Tongue (tissue), 2 donors: ENCODE results near the gene IQGAP2. TPM values are rescaled to one million over a fixed set of nuclear protein-coding genes. Genes with fewer than 3 reads are reported as not detected.
"Not testable (repeated sequence)": the region's sequence is repeated elsewhere in the genome, so short reads cannot be mapped to it uniquely, and the experiment has no call there.

Experiments
- DNase-seq: peaks from one replicate; pipeline ENCODE4 v3.0.0-alpha.2; 2015
- total RNA-seq: library from RNA; depleted of rRNA; stranded (reverse); fragments of >200 nt; gene quantifications from one replicate; pipeline ENCODE4 v1.2.3, GENCODE V29; 2014

The IQGAP2 gene
- total RNA-seq, 1 donor from 2014 or later: 32.8 TPM

DNA sequence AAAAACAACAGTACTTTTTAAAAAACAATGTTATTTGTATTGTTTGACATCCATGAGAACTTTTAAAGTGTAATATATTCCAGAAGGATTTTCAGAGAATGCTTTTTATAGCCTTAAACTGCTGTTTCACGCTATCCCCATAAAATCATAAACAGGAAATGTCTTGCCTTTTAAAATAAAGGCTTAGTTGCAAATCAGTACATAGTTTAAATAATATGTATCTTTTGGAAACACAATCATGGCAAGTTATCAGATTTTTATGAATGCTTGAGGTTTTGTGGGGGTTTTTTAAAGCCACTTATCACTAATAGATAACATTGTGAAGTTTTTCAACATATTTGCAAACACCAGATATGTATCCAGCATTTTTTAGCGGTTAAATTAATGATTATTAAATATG, 257.3 kb downstream of the IQGAP2 start:
- no peak for DNase-seq

DNA sequence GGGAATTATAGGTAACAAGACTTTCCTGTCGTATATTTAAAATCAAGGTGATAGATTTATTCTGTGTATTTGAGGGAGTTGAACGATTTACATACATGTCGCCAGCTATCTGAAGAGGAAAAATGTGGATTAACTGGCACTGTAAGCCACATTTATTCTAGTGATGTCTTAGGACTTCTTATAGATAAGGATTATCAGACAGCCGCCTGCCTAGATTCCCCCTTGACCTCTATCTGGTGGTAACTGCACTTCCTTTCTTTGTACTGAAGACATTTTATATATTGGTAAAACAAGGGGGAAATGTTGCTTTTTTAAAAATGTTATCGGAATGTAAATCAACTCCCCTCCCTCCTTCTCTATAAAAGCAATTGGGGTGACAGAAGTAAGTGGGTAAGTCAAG, 259.4 kb downstream of the IQGAP2 start:
- no peak for DNase-seq

DNA sequence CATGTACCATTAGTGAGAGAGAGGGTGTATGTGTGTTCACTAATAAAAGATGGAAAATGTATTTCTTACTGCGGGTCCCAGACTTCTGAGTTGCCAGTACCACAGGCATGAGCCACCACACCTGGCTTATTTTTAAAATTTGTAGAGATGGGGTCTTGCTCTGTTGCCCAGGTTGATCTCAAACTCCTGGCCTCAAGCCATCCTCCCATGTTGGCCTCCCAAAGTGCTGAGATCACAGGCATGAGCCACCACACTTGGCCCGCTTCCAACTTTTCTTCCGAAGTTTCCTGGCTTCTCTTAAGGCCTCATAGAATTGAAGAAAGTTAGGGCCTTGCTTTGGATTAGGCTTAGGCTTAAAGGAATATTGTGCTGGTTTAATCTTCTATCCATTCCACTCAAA, 260.5 kb downstream of the IQGAP2 start:
- no peak for DNase-seq

DNA sequence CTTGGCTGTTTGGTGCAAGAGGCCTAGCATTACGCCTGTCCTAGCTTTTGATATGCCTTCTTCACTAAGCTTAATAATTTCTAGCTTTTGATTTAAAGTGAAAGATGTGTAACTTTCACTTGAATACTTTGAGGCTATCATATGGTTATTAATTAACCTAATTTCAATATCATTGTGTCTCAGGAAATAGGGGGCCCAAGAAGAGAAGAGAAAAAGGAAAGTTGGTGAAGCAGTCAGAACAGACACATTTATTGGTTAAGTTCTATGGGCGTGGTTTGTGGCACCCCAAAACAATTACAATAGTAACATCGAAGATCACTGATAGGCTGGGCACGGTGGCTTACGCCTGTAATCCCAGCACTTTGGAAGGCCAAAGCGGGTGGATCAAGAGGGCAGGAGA, 261.0 kb downstream of the IQGAP2 start:
- no peak for DNase-seq

DNA sequence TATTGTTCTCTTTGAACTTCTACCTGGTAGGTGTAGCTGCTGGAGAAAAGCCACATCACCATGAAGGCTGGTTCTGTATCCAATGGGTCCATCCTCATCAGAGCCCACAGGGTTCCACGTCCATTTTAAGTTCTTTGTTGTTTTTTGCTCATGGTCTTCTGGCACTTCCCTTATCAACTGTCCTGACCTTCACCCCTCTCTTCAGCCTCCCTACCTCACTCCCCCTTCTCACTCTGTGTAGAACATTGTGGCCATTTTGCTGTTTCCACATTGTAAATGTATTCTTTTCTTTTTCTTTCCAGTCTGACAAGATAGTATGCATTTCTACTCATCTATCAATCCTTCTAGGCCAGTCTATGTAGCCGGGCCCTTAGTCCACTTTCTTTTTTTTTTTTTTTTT, 264.4 kb downstream of the IQGAP2 start:
- no peak for DNase-seq

DNA sequence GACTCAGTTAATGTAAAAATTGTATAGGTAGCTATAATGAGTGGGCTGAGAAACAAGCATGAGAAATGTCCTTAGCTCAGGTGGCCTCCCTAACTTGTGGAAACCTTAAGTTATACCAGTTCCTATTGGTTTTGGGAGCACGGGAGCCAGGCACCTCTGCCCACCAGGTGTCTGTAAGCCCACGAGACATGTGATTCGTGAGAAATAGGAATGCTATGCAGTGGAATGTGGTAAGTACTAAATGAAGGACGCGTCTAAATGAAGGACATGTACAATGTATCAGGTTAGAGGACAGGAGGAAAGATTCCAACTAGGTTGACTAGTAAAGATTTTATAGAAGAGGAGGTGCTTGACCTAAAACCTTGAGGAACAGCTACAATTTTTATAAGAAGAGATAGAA, 266.2 kb downstream of the IQGAP2 start:
- DNase-seq: no peak

DNA sequence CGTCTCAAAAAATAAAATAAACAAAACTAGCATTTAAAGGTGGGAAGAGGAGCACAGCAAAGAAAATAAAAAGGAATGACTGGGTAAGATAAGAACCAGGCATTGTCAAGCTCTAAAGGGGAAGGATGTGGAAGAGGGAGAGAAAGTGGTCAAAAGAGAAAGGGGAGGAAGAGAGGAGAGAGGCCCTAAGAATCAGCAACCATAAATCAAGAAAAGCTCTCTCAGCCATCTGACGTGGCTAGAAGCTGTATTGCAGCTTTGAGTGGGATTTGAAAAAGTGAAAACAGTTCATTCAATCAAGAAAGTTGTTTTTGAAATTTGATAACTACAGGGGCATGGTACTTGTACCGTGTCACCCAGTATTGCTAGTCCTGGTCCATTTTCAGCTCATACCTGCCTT, 267.4 kb downstream of the IQGAP2 start:
- no peak for DNase-seq

DNA sequence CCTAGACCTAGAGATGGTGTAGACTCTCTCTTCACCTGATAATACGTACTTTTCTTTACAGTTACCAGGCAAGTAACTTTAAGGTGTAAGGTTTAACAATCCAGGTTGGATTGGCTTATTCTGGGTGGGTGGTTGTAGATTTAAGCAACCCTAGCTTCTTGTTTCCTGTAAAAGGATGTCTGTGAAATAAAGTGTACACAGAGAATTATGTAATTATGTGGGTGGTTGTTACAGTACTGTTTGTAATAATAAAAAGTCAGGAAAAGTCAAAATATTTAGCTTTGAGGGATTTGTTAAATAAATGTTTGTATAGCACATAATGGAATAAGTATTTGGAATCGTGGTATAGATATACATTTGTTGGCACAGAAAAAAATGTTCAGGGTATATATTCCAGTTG, 269.2 kb downstream of the IQGAP2 start:
- no peak for DNase-seq

DNA sequence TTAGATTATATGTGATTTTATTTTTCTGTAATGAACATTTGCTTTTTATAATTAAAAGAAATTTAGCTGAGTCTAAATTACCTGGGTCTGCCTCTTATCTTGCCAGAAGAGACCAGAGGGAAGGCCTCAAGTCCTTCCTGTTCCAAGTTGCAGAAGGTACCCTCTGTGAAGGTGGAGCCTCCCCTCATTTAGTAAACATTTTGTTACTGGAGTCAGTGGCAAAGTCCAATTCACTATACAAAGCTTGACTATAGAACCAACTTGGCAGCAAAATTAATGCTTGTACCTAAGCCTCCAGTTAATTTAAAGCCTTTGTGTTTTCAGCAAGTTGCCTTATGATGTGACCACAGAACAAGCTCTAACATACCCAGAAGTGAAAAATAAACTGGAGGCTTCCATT, 270.0 kb downstream of the IQGAP2 start:
- DNase-seq: no peak

DNA sequence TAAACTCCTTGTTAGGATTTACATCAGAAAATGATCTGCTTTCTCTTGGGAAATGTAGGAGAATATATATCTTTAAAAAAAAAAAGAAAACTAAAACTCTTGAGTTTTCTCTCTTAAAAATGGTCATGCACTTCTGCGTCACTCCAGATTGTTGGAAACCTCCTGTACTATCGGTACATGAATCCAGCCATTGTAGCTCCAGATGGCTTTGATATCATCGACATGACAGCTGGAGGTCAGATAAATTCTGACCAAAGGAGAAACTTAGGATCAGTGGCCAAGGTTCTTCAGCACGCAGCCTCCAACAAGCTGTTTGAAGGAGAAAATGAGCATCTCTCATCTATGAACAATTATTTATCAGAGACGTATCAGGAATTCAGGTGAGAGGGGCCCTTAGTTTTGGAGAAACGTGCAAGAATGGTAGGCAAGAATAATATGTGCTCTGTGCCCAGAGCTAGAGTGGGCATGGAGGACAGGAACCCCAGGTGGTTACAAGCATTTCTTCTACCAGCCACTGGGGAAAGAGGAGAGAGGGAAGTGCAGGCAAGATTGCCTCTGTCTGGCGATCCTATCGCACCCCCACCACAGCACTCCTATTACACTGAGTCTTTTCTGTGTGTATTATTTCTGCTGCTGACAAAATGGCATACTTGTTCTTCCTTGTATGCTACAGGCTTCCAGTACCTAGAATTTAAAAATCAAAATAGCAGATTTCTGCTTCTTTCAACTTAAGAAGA, 271.4 kb downstream of the IQGAP2 start:
- no peak for DNase-seq

DNA sequence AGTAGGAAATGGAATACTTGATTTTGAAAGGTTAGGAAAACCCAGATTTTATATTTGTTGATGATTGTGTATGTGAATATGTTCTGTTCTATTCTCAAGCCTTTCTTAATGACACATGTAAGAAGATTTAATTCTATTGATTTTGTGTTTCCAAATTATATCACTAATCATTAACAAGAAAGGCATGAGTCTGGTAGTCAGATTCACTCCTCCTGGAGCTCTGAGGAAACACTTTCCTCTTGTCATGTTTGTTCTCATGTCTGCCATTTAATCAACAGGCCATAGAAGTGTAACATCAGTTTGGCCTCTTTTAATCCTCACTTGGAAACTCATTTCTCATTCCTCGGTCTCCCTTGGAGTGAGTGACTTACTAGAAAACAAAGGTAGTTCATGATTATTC, 272.3 kb downstream of the IQGAP2 start:
- DNase-seq: no peak

DNA sequence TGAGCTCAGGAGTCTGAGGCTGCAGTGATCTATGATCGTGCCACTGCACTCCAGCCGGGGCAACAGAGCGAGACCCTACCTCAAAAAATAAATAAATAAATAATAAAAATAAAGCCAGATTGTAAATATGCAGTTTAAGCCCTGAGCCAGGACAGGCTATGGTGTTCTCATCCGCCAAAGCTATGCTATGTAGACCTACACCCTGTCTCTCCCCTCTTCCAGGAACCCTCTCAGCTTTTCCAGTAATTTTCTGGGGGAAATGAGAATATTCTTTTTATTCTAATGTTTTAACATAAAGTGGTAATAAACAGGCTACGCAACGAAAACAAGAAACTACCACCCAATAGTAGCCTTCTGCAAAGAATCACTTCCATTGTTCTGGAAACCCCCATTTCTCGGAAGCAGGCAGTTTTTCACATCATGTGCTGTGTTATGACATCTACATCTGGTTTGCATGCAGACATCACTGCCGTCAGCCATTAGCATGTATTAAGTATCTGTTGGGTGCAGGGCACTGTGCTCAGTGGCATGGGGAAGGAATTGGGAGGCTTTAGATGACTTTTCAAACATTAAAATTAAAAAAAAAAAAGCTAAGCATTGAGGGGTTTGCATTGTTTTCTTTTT, 274.9 kb downstream of the IQGAP2 start:
- no peak for DNase-seq

DNA sequence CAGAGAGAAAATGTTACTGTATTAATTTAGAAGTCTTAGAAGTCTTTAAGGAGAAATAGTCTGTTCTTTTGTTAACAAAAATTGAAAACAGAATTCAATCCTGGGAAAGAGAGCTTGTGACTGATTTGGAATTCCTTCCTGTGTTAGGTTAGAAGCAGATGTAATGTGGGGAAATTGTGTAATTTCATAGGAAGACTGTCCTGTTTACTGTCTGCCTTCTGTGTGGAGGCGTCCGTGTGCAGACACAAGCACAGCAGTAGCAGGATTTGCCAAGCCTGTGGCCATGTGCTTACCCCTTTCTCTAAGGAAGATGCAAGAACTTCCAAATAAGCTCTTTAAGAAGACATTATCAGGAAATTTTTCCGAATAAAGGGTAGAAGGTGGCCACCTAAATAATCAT, 276.1 kb downstream of the IQGAP2 start:
- peak; percentile 53 for DNase-seq

DNA sequence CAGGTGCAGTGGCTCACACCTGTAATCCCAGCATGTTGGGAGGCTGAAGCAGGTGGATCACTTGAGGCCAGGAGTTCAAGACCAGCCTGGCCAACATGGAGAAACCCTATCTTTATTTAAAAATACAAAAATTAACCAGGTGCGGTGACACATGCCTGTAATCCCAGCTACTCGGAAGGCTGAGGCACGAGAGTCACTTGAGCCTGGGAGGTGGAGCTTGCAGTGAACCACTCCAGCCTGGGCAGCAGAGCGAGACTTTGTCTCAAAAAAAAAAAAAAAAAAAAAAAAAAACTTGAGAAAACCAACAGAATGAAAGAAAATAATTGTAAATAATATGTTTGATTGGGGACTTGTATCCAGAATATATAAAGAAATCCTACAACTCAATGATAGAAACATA, 277.7 kb downstream of the IQGAP2 start:
- DNase-seq: not testable (repeated sequence)

DNA sequence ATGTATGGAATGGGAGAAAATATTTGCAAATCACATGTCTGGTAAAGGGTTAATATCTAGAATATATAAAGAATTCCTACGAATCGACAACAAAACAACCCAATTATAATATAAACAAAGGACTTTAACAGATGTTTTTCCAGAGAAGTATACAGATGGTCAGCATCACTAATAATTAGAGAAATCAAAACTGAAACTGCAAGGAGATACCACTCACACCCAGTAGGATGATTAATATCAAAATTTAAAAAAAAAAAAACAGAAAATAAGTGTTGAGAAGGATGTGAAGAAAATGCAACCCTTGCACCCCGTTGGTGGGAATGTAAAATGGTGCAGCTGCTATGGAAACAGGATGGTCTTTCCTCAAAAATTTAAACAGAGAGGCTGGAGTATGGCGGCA, 278.2 kb downstream of the IQGAP2 start:
- no peak for DNase-seq

DNA sequence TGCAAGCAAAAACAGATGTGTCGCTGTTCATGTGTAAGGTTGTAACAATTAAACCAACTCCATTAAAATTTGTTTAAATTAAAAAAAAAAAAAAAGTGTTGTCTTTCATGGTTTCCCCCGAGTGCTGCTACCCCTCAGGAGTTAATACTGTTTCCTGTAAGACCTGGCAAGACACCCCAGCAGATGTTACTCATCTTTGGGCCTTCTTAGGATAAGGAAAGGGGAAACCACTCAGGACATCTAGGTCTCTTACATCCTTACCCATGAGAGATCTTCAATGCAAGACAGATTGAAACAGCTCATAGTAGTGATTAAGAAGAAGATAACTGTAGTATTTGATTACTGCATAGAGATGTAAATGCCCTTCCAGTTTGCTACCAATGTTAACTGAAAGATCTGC, 279.3 kb downstream of the IQGAP2 start:
- DNase-seq: peak; percentile 33

DNA sequence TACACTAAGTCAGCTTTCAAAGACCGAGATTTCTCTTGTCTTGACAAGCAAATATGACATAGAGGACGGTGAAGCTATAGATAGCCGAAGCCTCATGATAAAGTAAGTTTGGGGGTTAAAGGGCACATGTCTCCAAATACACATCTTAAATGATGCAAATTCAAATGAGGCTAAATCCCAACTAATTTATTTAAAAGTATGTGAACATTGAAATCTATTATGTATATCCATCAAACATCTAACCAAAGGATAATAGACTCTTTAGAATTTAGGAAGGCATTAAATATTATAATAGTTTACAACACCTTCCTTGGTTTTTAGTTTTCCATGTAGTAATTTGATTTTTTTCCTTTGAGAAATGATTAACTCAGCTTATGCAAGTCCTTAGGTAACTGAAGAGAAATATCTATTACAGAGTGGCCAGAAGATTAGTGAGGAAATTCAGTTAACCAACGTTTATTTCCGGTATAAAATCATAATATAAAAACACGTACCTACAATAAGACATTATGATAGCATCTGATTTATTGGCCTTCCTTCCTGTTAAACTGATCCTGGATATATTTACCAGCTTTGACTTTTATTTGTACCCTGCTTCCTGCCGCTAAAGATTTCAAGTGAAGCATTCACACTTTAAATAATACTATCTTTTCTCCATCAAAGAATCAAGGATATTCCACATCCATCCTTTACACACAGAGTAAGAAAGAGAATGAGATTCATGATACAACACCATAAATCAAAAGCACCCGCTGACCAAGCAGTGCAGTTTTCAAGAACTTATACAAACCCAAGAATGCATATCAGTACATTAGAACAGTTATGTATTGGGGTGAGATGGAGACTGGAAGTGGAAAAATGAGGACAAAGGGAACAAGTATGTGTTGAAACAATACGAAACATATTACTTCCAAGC, 281.0 kb downstream of the IQGAP2 start:
- DNase-seq: no peak

DNA sequence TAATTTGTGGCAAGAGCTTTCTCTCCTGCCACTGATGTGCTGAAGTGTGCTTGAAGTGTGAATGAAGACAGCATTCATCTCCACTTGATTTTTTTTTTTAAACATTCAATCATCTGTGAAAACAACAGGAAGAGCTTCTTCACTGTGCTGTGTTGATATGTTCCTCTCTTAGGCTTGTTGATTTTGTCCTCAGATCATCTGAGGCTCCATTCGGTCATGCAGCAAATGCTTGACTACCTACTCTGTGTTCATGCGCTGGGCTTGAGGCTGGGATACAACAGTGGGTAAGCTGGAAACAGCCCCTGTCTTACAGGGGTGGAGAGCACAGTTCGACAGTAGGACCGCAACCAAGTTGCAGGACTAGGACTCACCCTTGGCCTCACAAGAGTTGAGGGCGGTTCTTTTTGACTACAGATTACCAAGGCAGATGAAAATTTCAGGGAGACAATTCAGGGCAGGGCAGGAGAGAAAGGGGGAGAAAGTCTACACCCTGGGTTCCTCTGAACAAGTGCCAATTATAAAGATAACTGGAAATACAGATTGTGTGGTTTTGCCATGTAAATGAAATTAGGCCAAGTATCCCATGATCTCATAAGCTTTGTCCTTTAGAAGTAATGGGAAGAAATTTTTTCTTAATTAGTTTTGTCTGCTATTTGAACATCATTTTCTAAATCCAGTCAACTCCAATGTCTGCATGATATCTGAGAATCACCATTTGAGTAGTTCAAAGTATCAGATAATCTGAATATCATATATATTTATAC, 281.9 kb downstream of the IQGAP2 start:
- no peak for DNase-seq

DNA sequence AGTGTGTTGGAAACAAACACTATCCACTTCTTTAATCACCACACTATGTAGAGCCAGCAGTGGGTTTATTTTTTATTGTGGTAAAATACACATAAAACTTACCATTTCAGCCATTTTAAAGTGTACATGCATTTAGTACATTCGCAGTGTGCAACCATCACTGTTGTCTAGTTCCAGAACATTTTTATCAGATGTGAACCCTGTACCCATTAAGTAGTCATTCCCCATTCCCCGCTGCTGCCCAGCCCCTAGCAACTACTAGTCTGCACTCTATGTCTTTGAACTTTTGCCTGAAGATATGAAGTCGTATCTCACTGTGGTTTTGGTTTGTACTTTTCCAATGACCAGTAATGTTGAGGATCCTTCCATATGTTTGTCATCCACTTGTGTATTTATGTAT, 282.6 kb downstream of the IQGAP2 start:
- DNase-seq: no peak

DNA sequence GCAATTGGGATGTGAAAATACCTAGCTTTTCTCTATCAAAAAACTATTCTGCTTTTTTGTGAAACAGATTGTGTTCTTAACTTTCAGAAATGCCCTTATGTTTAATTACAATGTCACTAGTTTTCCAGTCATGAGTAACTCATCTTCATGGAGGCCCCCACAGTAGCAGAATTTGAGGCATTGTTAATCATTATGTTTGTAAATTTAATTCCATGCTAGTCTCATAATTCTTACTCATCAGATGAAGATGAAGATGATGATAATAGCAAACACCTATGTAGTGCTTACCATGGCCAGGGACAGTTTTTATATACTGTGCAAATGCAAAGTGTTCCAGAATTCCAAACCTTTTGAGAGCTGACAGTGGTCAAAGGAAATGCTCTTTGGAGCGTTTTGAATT, 285.1 kb downstream of the IQGAP2 start:
- DNase-seq: no peak

DNA sequence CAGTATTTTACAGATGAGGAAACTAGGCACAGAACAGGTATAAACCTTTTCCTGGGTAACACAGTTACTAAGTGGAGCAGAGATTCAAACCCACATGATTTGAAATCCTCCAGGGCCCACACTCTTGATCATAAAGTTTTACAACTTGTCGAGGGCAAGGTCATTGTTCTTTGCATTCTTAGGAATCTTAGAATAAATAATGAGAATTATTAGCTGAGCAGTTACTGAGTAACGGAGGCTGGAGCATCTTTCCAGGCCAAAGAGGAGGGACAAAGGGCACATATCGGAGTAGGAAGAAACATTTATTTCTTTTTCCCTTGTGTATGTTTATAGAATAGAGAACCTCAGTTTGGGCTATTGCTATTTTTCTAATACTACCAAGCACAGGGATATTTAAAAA, 285.8 kb downstream of the IQGAP2 start:
- DNase-seq: no peak

DNA sequence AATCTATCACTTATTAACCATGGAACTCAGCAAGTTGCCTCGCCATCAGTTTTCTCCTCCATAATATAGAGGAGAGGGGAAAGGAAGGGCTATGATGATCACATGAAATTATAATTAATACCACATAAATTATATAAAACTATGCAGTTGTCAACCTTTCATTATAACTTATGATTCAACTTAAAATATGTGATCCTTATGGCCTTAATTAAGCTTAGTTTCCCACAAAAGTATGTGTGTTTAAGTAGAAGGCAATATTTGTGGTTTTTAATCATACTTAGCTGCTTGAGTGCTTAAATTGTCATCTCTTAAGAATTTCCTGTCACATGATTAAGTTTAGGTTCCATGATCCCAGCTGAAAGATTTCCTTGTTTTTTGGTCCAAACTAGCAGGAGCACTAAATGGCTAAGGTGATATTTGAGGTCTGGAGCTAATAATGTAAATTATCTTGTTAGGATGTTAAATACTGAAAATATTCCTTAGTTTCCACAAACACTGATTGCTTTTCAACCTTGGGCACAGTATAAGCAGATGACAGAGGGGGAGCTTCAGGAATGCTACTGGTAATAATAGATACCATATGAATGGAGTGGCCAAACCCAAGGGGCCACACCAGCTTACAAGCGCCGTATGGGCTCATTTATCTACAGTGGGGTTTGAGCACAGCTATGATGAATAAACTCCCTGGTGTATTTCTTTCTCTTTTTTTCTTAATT, 286.4 kb downstream of the IQGAP2 start:
- DNase-seq: no peak
